ENCODE data around the gene AMELX. TPM values are rescaled to one million over a fixed set of nuclear protein-coding genes. Genes with fewer than 3 reads are reported as not detected.

Gene AMELX
- not detected for total RNA-seq
- long read RNA-seq, donor 1: 0 reads
- long read RNA-seq, donor 2: 0 reads

- DNase-seq (ENCODE audit: low spot score): no peak
- intact Hi-C loops (cut with DNase I): no loop called here
Measured at GRCh38 chrX:11293113-11293512, at the start of gene AMELX. TSS of gene AMELX (plus strand) at chrX:11293413. CDS start at chrX:11294789, 1,376 bp downstream.

GRCh38 chrX:11244636-11245035 lies 48.6 kb upstream of the AMELX start:
- intact Hi-C loops (cut with DNase I): no loop called here
- DNase-seq (ENCODE audit: low spot score): no peak

GRCh38 chrX:11254417-11255109 lies 38.6 kb upstream of the AMELX start:
- DNase-seq (ENCODE audit: low spot score): no peak
- intact Hi-C loops (cut with DNase I): loop anchor here in 1 of 2 donors (2.0 kb wide), 1 partner anchor 78 kb away; no protein-coding TSS in a partner anchor

DNA sequence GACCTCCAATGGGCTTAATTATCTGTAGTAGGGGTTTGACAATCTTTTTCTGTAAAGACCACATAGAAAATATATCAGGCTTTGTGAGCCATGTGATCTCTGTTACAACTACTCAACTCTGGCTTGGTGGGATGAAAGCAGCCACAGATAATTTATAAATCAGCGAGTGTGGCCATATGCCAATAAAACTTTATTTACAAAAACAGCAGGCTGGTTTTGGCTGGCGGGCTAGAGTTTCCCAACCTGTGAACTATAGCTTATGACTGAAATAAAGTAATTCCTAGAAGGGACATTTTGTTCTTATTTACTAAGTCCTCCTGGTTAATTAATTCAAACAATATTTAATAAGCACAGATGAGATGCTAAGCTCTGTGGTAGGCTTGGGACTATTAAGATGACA lies 35.9 kb upstream of the AMELX start:
- no peak for DNase-seq (ENCODE audit: low spot score)
- intact Hi-C loops (cut with DNase I): no loop called here

DNA sequence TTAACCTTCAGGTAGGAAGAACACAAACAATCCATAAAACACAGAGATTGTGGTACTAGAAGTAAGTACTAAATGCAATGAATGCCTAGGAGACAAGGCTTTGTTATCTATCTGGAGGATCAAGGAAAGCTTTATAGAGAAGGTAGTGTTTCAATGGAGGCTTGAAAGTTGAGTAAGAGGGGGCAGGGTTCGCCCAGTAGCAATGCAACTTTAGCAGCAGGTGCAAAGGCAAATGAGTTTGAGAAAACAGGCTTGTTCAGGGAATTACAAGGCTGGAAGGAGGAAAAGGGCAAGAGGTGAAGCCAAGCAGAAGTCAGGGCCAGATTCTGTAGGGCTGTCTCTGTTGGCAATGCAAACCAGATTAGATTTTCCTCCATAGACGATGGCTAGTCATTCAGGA lies 35.5 kb upstream of the AMELX start:
- intact Hi-C loops (cut with DNase I): no loop called here
- no peak for DNase-seq (ENCODE audit: low spot score)

GRCh38 chrX:11259437-11259836 lies 33.8 kb upstream of the AMELX start:
- no peak for DNase-seq (ENCODE audit: low spot score)
- intact Hi-C loops (cut with DNase I): no loop called here

DNA sequence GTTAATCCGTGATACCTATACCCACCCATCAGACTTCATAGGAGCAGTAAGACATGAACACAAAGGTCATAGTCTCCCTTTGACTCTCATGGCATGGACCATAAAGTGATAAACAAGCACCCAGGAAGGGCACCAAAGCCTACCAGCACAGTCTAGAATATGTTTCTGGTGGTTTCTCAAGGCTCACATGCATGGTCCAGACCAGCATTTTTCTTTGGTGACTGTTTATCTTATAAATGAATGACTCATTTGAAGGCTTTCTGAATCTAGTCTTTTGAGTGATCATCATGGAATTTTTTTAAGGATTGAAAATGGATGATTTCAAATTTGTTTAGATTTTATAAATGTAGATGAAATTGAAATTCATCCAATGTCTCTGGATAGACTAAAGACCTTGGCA lies 32.0 kb upstream of the AMELX start:
- DNase-seq (ENCODE audit: low spot score): no peak
- intact Hi-C loops (cut with DNase I): no loop called here

- intact Hi-C loops (cut with DNase I): no loop called here
- DNase-seq (ENCODE audit: low spot score): no peak
Measured at GRCh38 chrX:11264925-11265324, 28.3 kb upstream of the AMELX start.

DNA sequence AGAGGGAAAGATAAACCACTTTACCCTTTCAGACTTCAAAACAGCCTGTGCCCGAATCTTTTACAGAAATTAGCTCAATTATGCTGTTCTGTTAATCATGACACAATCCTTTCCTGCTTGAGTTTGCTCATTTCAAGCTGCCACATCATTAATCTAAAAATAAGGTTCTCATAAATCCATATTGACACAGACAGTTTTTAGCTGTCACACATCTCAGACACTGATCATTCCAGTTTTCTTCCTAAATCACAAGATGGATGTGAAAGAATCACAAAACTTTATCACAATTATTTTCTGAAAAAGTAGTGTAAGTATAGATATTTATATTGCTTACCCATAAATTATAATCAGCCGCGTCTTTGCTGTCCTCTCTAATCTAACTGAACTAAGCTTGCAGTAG lies 27.9 kb upstream of the AMELX start:
- DNase-seq (ENCODE audit: low spot score): no peak
- intact Hi-C loops (cut with DNase I): no loop called here

GRCh38 chrX:11266573-11267003 lies 26.6 kb upstream of the AMELX start:
- intact Hi-C loops (cut with DNase I): no loop called here
- DNase-seq (ENCODE audit: low spot score): no peak

DNA sequence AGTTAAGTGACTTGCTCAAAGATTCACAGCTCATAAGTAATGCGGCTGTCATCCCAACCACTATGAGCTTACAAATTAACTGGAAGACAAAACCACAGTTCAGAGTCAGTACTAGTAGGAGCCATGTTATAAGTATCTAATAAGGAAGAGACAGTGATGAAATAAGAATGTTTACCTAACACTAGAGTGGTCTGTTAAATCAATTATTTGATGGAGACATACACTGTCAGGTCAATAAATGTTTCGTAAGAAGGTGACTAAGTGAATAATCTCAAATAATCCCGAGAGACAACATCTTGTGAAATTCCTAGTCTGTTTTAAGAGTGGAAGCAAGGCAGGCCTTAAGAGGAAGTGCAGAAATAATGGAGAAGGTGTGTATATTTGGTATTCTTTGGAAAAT lies 25.8 kb upstream of the AMELX start:
- no peak for DNase-seq (ENCODE audit: low spot score)
- intact Hi-C loops (cut with DNase I): no loop called here

- DNase-seq (ENCODE audit: low spot score): no peak
- intact Hi-C loops (cut with DNase I): no loop called here
Measured at GRCh38 chrX:11269006-11269405, 24.2 kb upstream of the AMELX start.

DNA sequence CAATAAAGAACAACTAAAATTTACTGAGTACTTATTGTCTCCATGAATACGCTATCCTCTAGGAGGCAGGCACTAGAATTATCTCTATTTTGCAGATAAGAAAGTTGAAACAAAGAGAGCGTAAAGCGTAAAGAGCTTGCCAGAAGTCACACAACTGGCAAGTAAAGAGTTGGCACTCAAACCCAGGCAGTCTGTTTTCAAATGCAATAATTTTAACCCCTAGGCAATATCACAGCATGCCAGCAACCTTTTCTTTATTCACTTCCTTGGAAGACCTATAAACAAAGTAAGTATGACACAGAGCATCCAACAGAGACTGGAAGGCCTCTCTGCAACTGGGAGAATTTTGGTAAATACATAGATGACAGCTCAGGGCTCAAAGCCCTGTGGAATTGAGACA lies 23.2 kb upstream of the AMELX start:
- intact Hi-C loops (cut with DNase I): no loop called here
- no peak for DNase-seq (ENCODE audit: low spot score)

DNA sequence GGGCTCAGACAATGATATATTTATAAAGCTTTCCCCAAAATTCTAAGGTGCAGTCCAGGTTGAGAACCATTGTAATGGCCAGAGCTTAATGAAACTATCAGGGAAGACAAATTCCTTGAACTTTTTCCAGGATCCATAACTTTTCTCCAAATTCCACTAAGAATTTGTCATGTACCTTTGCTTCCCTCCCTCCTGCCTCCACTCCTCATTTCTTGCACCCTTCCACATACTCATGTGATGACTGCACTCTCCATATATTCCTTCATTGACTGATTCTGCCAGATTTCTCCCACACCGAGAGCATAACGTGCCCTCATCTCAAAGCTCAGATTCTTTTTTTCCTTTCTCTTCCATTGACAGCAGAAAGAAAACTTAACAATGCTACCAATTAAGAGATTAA lies 20.9 kb upstream of the AMELX start:
- DNase-seq (ENCODE audit: low spot score): no peak
- intact Hi-C loops (cut with DNase I): no loop called here

- no peak for DNase-seq (ENCODE audit: low spot score)
- intact Hi-C loops (cut with DNase I): no loop called here
Measured at GRCh38 chrX:11272863-11273262, 20.4 kb upstream of the AMELX start.

GRCh38 chrX:11273544-11273943 lies 19.7 kb upstream of the AMELX start:
- intact Hi-C loops (cut with DNase I): no loop called here
- DNase-seq (ENCODE audit: low spot score): no peak

DNA sequence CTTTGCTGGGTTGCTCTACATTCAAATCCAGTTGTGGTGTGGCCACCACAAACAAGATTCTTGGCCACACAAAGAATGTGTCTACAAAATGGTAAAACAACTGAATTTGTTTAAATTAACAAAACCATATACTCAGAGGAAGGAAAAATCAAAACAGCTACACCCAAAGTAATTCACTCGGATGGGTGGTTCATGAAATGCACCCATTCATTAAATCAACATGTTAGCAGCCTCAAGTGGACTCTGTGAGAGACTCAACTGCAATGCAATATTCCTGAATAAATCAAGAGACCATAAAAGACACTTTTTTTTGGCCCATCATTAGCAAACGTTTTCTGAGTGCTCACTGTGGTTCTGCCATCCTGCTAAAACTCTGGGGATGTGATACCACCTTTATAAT lies 11.2 kb upstream of the AMELX start:
- DNase-seq (ENCODE audit: low spot score): no peak
- intact Hi-C loops (cut with DNase I): no loop called here

DNA sequence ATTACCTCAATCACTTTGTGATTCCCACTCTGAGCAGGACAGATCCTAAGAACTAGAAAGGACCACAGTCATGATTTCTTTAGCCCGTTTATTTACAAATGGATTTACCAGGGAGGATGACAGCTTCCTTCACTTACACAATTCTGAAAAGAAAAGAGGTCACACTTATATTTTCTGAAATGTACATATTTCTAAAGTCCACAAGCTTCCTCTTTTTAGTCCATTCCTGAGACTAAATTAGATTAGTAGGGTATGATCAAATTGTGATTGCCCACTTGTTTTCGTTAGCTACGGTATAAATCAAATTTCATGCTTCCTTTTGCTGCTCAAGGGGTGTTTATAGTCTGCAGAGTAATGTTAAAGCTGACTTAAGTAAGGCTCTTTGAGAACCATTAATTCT lies 7.6 kb upstream of the AMELX start:
- intact Hi-C loops (cut with DNase I): no loop called here
- DNase-seq (ENCODE audit: low spot score): no peak

GRCh38 chrX:11287505-11287904 lies 5.7 kb upstream of the AMELX start:
- intact Hi-C loops (cut with DNase I): no loop called here
- no peak for DNase-seq (ENCODE audit: low spot score)

- DNase-seq (ENCODE audit: low spot score): no peak
- intact Hi-C loops (cut with DNase I): no loop called here
Measured at GRCh38 chrX:11290416-11291102, 2.7 kb upstream of the AMELX start.

- intact Hi-C loops (cut with DNase I): no loop called here
Measured at GRCh38 chrX:11296051-11296450, 2.8 kb downstream of the AMELX start.

More at GRCh38 chrX:11296051-11296450, 2.8 kb downstream of the AMELX start:
- no peak for DNase-seq (ENCODE audit: low spot score)
